Measurements from ENCODE around the gene P2RY14. TPM values are rescaled to one million over a fixed set of nuclear protein-coding genes. Genes with fewer than 3 reads are reported as not detected.

The P2RY14 gene
- polyA plus RNA-seq, 1 donor (not counting 4 experiments of a cell fraction or from before 2014, with no cell fraction given), result not detected

DNA sequence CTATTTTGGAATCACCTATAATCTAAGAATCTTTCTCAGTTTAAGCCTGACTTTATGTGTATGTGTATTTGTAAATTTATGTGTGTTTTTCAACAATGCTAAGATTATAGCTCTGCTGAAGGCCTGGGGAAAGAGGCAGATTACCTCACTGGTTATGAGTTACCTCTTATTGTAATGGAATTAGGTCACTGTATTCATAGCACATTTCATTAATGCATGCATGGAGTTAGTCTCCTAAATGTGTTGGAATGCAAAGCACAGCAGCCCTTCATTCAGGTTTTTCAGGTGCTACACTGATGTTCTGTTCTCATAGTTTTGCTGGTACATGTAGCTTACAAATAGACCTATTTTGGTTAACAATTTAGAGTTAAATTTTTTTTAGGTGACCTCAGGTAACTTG lies 28.8 kb upstream of the P2RY14 start:
- H3K9me1 ChIP-seq (ENCODE audit: control insufficient read depth, extremely low read depth, insufficient read depth, low read length), result no peaks in the 10 kb centered on the region
- dilution Hi-C loops (cut with MboI; ENCODE audit: extremely low pct_ligation_motif_present, low sequenced_read_pairs), result no loop called here
- peaks cover 80% of the 10 kb centered on the region for H3K4me1 ChIP-seq (ENCODE audit: control insufficient read depth, extremely low read depth, insufficient read depth, low read length)
- H3K36me3 ChIP-seq (ENCODE audit: control insufficient read depth in 2 of 2, extremely low read depth in 1 of 2, insufficient read depth in 2 of 2, low read length in 2 of 2), result peaks cover 8 to 16% of the 10 kb centered on the region in 2 experiments
- H3K9me3 ChIP-seq (ENCODE audit: control insufficient read depth, low read depth, low read length), result no peaks in the 10 kb centered on the region
- no peaks in the 10 kb centered on the region for H4K20me1 ChIP-seq (ENCODE audit: control insufficient read depth, extremely low read depth, insufficient read depth, low read length)
- no peaks in the 10 kb centered on the region for H3K27me3 ChIP-seq (ENCODE audit: control insufficient read depth, extremely low read depth, insufficient read depth, low read length)
- H3K79me2 ChIP-seq (ENCODE audit: control insufficient read depth, insufficient read depth, low read length), result peaks cover 78% of the 10 kb centered on the region
- DNase-seq (ENCODE audit: low read depth, low spot score), result no peak
- H3K4me2 ChIP-seq (ENCODE audit: control insufficient read depth, extremely low read depth, insufficient read depth, low read depth, low read length), result peak overlapping the region; percentile 93
- no peak overlapping the region for H2AFZ ChIP-seq (ENCODE audit: control insufficient read depth, low read length)
- H3K9ac ChIP-seq (ENCODE audit: control insufficient read depth, extremely low read depth, insufficient read depth, low read length), result peak overlapping the region; percentile 59
- no peak overlapping the region for H3K4me3 ChIP-seq (ENCODE audit: control insufficient read depth in 2 of 3, extremely low read depth in 1 of 3, insufficient read depth in 2 of 3, low read depth in 1 of 3, low read length in 3 of 3)
- FAIRE-seq, result peak; percentile 66
- TF ChIP-seq EZH2 (IDR thresholded peaks at IDR 0.05; ENCODE audit: low read length), result no peak
- TF ChIP-seq, protein P1, sequence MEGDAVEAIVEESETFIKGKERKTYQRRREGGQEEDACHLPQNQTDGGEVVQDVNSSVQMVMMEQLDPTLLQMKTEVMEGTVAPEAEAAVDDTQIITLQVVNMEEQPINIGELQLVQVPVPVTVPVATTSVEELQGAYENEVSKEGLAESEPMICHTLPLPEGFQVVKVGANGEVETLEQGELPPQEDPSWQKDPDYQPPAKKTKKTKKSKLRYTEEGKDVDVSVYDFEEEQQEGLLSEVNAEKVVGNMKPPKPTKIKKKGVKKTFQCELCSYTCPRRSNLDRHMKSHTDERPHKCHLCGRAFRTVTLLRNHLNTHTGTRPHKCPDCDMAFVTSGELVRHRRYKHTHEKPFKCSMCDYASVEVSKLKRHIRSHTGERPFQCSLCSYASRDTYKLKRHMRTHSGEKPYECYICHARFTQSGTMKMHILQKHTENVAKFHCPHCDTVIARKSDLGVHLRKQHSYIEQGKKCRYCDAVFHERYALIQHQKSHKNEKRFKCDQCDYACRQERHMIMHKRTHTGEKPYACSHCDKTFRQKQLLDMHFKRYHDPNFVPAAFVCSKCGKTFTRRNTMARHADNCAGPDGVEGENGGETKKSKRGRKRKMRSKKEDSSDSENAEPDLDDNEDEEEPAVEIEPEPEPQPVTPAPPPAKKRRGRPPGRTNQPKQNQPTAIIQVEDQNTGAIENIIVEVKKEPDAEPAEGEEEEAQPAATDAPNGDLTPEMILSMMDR (optimal IDR thresholded peaks at IDR 0.05 in 1 of 3, IDR thresholded peaks at IDR 0.05 in 1 of 3, conservative IDR thresholded peaks at IDR 0.05 in 1 of 3; ENCODE audit: extremely low read depth in 1 of 3, insufficient read depth in 2 of 3, low read length in 3 of 3), result no peak
- H3K27ac ChIP-seq (ENCODE audit: control insufficient read depth, insufficient read depth, low read length), result peak overlapping the region; percentile 98

DNA sequence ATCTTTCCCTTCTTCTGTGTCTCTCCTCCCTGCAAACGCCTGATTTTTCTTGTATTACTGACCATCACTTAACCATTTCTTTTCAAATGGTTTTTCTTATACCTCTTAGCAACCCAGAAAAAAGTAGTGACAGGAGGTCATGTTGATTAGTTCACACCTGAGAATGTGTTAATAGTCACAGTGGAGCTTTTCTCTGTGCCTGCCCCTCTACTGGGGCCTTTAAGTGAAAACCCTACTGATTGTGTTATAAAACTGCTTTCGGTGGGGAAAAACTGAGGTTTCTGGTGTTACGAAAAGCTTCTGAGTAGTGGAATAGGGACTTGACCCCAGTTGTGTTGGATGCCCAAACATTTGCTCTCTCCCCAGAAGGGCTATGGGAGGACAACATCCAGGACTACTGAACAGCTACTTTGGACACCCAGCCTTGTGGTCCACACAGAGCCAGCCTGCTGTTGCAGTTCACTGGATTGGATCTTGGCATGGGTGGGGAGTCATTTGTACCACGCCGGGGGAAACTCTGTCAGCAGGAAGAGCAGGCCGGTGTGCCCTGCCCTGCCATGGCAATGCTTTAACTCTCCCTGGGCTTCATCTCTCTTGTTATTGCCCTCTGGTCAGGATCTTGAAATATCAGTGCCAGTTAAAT lies 27.9 kb upstream of the P2RY14 start:
- peaks cover 85% of the 10 kb centered on the region for H3K4me1 ChIP-seq (ENCODE audit: control insufficient read depth, extremely low read depth, insufficient read depth, low read length)
- DNase-seq (ENCODE audit: low read depth, low spot score), result no peak

More for the DNA sequence above, 27.9 kb upstream of the P2RY14 start:
- H4K20me1 ChIP-seq (ENCODE audit: control insufficient read depth, extremely low read depth, insufficient read depth, low read length), result no peaks in the 10 kb centered on the region
- no peaks in the 10 kb centered on the region for H3K9me1 ChIP-seq (ENCODE audit: control insufficient read depth, extremely low read depth, insufficient read depth, low read length)
- dilution Hi-C loops (cut with MboI; ENCODE audit: extremely low pct_ligation_motif_present, low sequenced_read_pairs), result no loop called here
- no peak overlapping the region for H2AFZ ChIP-seq (ENCODE audit: control insufficient read depth, low read length)
- peak overlapping the region; percentile 93 for H3K4me2 ChIP-seq (ENCODE audit: control insufficient read depth, extremely low read depth, insufficient read depth, low read depth, low read length)
- peak overlapping the region; percentile 98 for H3K27ac ChIP-seq (ENCODE audit: control insufficient read depth, insufficient read depth, low read length)
- peaks cover 6 to 16% of the 10 kb centered on the region in 2 experiments for H3K36me3 ChIP-seq (ENCODE audit: control insufficient read depth in 2 of 2, extremely low read depth in 1 of 2, insufficient read depth in 2 of 2, low read length in 2 of 2)
- no peaks in the 10 kb centered on the region for H3K27me3 ChIP-seq (ENCODE audit: control insufficient read depth, extremely low read depth, insufficient read depth, low read length)
- H3K79me2 ChIP-seq (ENCODE audit: control insufficient read depth, insufficient read depth, low read length), result peaks cover 75% of the 10 kb centered on the region
- no peaks in the 10 kb centered on the region for H3K9me3 ChIP-seq (ENCODE audit: control insufficient read depth, low read depth, low read length)
- no peak for FAIRE-seq
- TF ChIP-seq EZH2 (IDR thresholded peaks at IDR 0.05; ENCODE audit: low read length), result no peak
- peak overlapping the region in 2 of 3 experiments; percentile 49 to 62 for H3K4me3 ChIP-seq (ENCODE audit: control insufficient read depth in 2 of 3, extremely low read depth in 1 of 3, insufficient read depth in 2 of 3, low read depth in 1 of 3, low read length in 3 of 3)
- H3K9ac ChIP-seq (ENCODE audit: control insufficient read depth, extremely low read depth, insufficient read depth, low read length), result peak overlapping the region; percentile 79
